ENCODE measurements around the gene TSPAN15.

TSPAN15 gene

DNA sequence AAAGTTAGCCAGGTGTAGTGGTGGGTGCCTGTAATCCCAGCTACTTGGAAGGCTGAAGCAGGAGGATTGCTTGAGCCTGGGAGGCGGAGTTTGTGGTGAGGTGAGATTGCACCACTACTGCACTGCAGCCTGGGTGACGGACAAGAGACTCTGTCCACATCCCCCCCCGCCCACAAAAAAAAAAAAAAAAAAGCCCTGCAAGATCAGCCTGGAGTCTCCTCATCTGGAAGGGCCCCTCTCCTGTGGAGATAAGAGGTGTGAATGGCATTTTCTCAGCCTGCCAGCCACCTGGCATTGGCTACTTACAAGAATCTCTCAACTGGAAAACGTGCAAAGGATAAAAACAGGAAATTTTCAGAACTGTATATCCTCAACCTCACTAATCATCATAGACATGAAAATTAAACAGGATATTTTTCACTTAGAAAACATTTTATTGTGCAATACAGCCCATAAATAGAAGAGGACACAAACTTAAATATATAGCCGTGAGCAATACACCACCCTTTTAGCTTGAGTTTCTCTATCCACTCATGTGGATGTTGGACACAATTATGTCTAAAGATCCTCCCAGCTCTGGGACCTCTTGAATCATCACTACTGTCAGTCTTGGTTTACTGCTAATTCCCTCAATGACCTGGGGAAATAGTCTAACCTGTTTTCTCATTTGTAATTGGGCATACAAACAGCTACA, 11.3 kb upstream of the TSPAN15 start:
- Histone ChIP-seq H3K4me2 (ENCODE audit: insufficient read depth, low read length) (no peak overlapping the region), H3K4me3 (ENCODE audit: low read depth in 1 of 2, low read length in 2 of 2) (no peak overlapping the region), H3K27ac (ENCODE audit: low read length) (no peak overlapping the region), H4K20me1 (ENCODE audit: insufficient read depth, low read length) (no peaks in the 10 kb centered on the region), H3K9me3 (ENCODE audit: insufficient read depth, low read length, severe bottlenecking) (no peaks in the 10 kb centered on the region), H2AFZ (ENCODE audit: low read depth, low read length) (no peak overlapping the region), H3K36me3 (ENCODE audit: insufficient read depth, low read length) (no peaks in the 10 kb centered on the region), H3K27me3 (ENCODE audit: insufficient read depth, low read length, poor library complexity) (peaks cover 3% of the 10 kb centered on the region), H3K79me2 (ENCODE audit: insufficient read depth, low read length) (no peaks in the 10 kb centered on the region), H3K4me1 (ENCODE audit: insufficient read depth, low read length) (no peaks in the 10 kb centered on the region), H3K9ac (ENCODE audit: low read depth, low read length) (no peak overlapping the region)
- DNase-seq: no peak
- no peak for ATAC-seq (ENCODE audit: insufficient read depth, low read depth)
- TF ChIP-seq EZH2 (IDR thresholded peaks at IDR 0.05; ENCODE audit: borderline replicate concordance, low read depth, low read length, severe bottlenecking) (no peak), CTCF (IDR thresholded peaks at IDR 0.05; ENCODE audit: borderline replicate concordance, extremely low read depth, low read length, poor library complexity, severe bottlenecking) (no peak)

DNA sequence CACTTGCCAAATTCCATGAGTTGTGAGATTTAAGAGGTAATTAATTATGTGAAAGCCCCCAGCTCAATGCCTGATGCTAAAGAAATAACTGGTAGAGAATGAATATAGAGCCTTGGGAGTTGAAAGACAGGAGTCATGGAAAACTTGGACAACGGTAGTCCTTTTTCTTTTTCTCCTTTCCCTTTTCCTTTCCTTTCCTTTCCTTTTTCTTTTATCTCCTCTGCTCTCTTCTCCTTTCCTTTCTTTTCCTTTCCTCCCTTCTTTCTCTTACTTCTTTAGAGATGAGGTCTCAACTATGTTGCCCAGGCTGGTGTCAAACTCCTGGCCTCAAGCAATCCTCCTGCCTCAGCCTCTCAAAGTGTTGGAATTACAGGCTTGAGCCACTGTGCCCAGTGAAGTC, 7.9 kb upstream of the TSPAN15 start:
- no peak for ATAC-seq (ENCODE audit: insufficient read depth, low read depth)
- Histone ChIP-seq H3K79me2 (ENCODE audit: insufficient read depth, low read length) (no peaks in the 10 kb centered on the region), H3K27me3 (ENCODE audit: insufficient read depth, low read length, poor library complexity) (peaks cover 6% of the 10 kb centered on the region), H3K4me1 (ENCODE audit: insufficient read depth, low read length) (no peaks in the 10 kb centered on the region), H3K4me3 (ENCODE audit: low read depth in 1 of 2, low read length in 2 of 2) (no peak overlapping the region), H3K4me2 (ENCODE audit: insufficient read depth, low read length) (no peak overlapping the region), H3K36me3 (ENCODE audit: insufficient read depth, low read length) (no peaks in the 10 kb centered on the region), H4K20me1 (ENCODE audit: insufficient read depth, low read length) (no peaks in the 10 kb centered on the region), H3K9ac (ENCODE audit: low read depth, low read length) (no peak overlapping the region), H2AFZ (ENCODE audit: low read depth, low read length) (no peak overlapping the region), H3K9me3 (ENCODE audit: insufficient read depth, low read length, severe bottlenecking) (no peaks in the 10 kb centered on the region), H3K27ac (ENCODE audit: low read length) (no peak overlapping the region)
- TF ChIP-seq CTCF (IDR thresholded peaks at IDR 0.05; ENCODE audit: borderline replicate concordance, extremely low read depth, low read length, poor library complexity, severe bottlenecking) (no peak), EZH2 (IDR thresholded peaks at IDR 0.05; ENCODE audit: borderline replicate concordance, low read depth, low read length, severe bottlenecking) (no peak)
- no peak for DNase-seq

GRCh38 chr10:69445041-69445440, 6.2 kb upstream of the TSPAN15 start:
- H2AFZ ChIP-seq (ENCODE audit: low read depth, low read length): no peak overlapping the region
- H3K4me3 ChIP-seq (ENCODE audit: low read depth in 1 of 2, low read length in 2 of 2): no peak overlapping the region
- no peaks in the 10 kb centered on the region for H3K9me3 ChIP-seq (ENCODE audit: insufficient read depth, low read length, severe bottlenecking)
- H3K9ac ChIP-seq (ENCODE audit: low read depth, low read length): no peak overlapping the region
- no peak overlapping the region for H3K27ac ChIP-seq (ENCODE audit: low read length)
- TF ChIP-seq CTCF (IDR thresholded peaks at IDR 0.05; ENCODE audit: borderline replicate concordance, extremely low read depth, low read length, poor library complexity, severe bottlenecking) (no peak), EZH2 (IDR thresholded peaks at IDR 0.05; ENCODE audit: borderline replicate concordance, low read depth, low read length, severe bottlenecking) (no peak)
- no peaks in the 10 kb centered on the region for H4K20me1 ChIP-seq (ENCODE audit: insufficient read depth, low read length)
- no peaks in the 10 kb centered on the region for H3K79me2 ChIP-seq (ENCODE audit: insufficient read depth, low read length)
- H3K4me1 ChIP-seq (ENCODE audit: insufficient read depth, low read length): no peaks in the 10 kb centered on the region
- DNase-seq (no peak), ATAC-seq (ENCODE audit: insufficient read depth, low read depth) (no peak)
- peaks cover 5% of the 10 kb centered on the region for H3K27me3 ChIP-seq (ENCODE audit: insufficient read depth, low read length, poor library complexity)
- H3K4me2 ChIP-seq (ENCODE audit: insufficient read depth, low read length): no peak overlapping the region
- H3K36me3 ChIP-seq (ENCODE audit: insufficient read depth, low read length): no peaks in the 10 kb centered on the region

Data from DND-41 (cell line).